ENCODE data around the gene RASA3.

GRCh38 chr13:114017028-114017630, 115.3 kb downstream of the RASA3 start:
- TF ChIP-seq, protein P1, sequence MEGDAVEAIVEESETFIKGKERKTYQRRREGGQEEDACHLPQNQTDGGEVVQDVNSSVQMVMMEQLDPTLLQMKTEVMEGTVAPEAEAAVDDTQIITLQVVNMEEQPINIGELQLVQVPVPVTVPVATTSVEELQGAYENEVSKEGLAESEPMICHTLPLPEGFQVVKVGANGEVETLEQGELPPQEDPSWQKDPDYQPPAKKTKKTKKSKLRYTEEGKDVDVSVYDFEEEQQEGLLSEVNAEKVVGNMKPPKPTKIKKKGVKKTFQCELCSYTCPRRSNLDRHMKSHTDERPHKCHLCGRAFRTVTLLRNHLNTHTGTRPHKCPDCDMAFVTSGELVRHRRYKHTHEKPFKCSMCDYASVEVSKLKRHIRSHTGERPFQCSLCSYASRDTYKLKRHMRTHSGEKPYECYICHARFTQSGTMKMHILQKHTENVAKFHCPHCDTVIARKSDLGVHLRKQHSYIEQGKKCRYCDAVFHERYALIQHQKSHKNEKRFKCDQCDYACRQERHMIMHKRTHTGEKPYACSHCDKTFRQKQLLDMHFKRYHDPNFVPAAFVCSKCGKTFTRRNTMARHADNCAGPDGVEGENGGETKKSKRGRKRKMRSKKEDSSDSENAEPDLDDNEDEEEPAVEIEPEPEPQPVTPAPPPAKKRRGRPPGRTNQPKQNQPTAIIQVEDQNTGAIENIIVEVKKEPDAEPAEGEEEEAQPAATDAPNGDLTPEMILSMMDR (IDR thresholded peaks at IDR 0.05; ENCODE audit: borderline replicate concordance, extremely low read depth, low read length, poor library complexity, severe bottlenecking): peak; percentile 31
- no peak for TF ChIP-seq EZH2 (IDR thresholded peaks at IDR 0.05; ENCODE audit: borderline replicate concordance, low read depth, low read length, severe bottlenecking)

Measured in DND-41 (cell line).